Trophoblast cell (in vitro differentiated cells and primary cell): ENCODE data around the gene ITGB3BP.
"Not testable (repeated sequence)": the region's sequence is repeated elsewhere in the genome, so short reads cannot be mapped to it uniquely, and the experiment has no call there.

Source experiments
- DNase-seq, 2 donors: peaks; one replicate each; pipeline ENCODE4 v3.0.0-alpha.2; 2016
- H2AFZ ChIP-seq: 2 replicates; pipeline ENCODE4 v1.6.1; 2013; ENCODE audit warnings: low read length, moderate library complexity, mild to moderate bottlenecking; ENCODE audit not compliant: insufficient read depth, poor library complexity
- H2AK5ac ChIP-seq: 2 replicates; pipeline ENCODE4 v1.6.1; 2013; ENCODE audit warnings: mild to moderate bottlenecking, low read length
- H2BK120ac ChIP-seq: 2 replicates; pipeline ENCODE4 v1.6.1; 2013; ENCODE audit warnings: low read length, mild to moderate bottlenecking, moderate library complexity; ENCODE audit not compliant: insufficient read depth, poor library complexity
- H2BK12ac ChIP-seq: 2 replicates; pipeline ENCODE4 v1.6.1; 2013; ENCODE audit warnings: mild to moderate bottlenecking, low read length, moderate library complexity
- H2BK5ac ChIP-seq: 2 replicates; pipeline ENCODE4 v1.6.1; 2013; ENCODE audit warnings: low read length, low read depth, moderate library complexity, mild to moderate bottlenecking; ENCODE audit not compliant: poor library complexity
- H3K14ac ChIP-seq: 2 replicates; pipeline ENCODE4 v1.6.1; 2013; ENCODE audit warnings: mild to moderate bottlenecking, low read length
- H3K18ac ChIP-seq: 2 replicates; pipeline ENCODE4 v1.6.1; 2013; ENCODE audit warnings: mild to moderate bottlenecking, low read length
- H3K23ac ChIP-seq: 2 replicates; pipeline ENCODE4 v1.6.1; 2013; ENCODE audit warnings: low read length
- H3K27ac ChIP-seq: 2 replicates; pipeline ENCODE4 v1.5.1; 2013; ENCODE audit warnings: low read depth, mild to moderate bottlenecking, inconsistent platforms, low read length, moderate library complexity
- H3K27me3 ChIP-seq: 2 replicates; pipeline ENCODE4 v1.6.1; 2013; ENCODE audit warnings: inconsistent platforms, mild to moderate bottlenecking, low read length, moderate library complexity; ENCODE audit not compliant: insufficient read depth
- H3K36me3 ChIP-seq, 2 experiments: 1 replicate in 1 of 2; 2 replicates in 1 of 2; pipeline ENCODE4 v1.6.1; 2013; ENCODE audit warnings: low read length in 2 of 2, mild to moderate bottlenecking in 2 of 2, moderate library complexity in 1 of 2; ENCODE audit not compliant: insufficient read depth in 2 of 2, control insufficient read depth in 1 of 2
- H3K4ac ChIP-seq: 2 replicates; pipeline ENCODE4 v1.6.1; 2013; ENCODE audit warnings: low read depth, mild to moderate bottlenecking, low read length, moderate library complexity
- H3K4me1 ChIP-seq, 2 experiments: 1 replicate in 1 of 2; 2 replicates in 1 of 2; pipeline ENCODE4 v1.6.1; 2013; ENCODE audit warnings: low read length in 2 of 2, mild to moderate bottlenecking in 2 of 2, moderate library complexity in 1 of 2; ENCODE audit not compliant: insufficient read depth in 2 of 2, control insufficient read depth in 1 of 2
- H3K4me2 ChIP-seq: 2 replicates; pipeline ENCODE4 v1.6.1; 2013; ENCODE audit warnings: inconsistent platforms, mild to moderate bottlenecking, low read length, moderate library complexity
- H3K4me3 ChIP-seq: 2 replicates; pipeline ENCODE4 v1.5.1; 2013; ENCODE audit warnings: mild to moderate bottlenecking, low read depth, low read length, inconsistent platforms
- H3K79me1 ChIP-seq: one replicate; pipeline ENCODE4 v1.6.1; 2013; ENCODE audit warnings: low read length
- H3K79me2 ChIP-seq: 2 replicates; pipeline ENCODE4 v1.6.1; 2013; ENCODE audit warnings: low read length, mild to moderate bottlenecking; ENCODE audit not compliant: control insufficient read depth, insufficient read depth, poor library complexity
- H3K9ac ChIP-seq: 2 replicates; pipeline ENCODE4 v1.6.1; 2013; ENCODE audit warnings: mild to moderate bottlenecking, low read length
- H3K9me3 ChIP-seq: 2 replicates; pipeline ENCODE4 v1.6.1; 2013; ENCODE audit warnings: low read depth, mild to moderate bottlenecking, control low read depth, inconsistent platforms, low read length; ENCODE audit not compliant: insufficient read depth
- H4K12ac ChIP-seq: 2 replicates; pipeline ENCODE4 v1.6.1; 2013; ENCODE audit warnings: low read depth, mild to moderate bottlenecking, low read length, moderate library complexity
- H4K8ac ChIP-seq: 2 replicates; pipeline ENCODE4 v1.6.1; 2013; ENCODE audit warnings: low read depth, mild to moderate bottlenecking, low read length, moderate library complexity
- H4K91ac ChIP-seq: one replicate; pipeline ENCODE4 v1.6.1; 2013; ENCODE audit warnings: low read depth, mild to moderate bottlenecking, low read length, moderate library complexity
- WGBS: extraction: QIAGEN DNeasy Blood & Tissue Kit; methylation state at CpG from one replicate; pipeline ENCODE4 v1.1.7; 2013; ENCODE audit warnings: missing lambda C conversion rate; ENCODE audit not compliant: insufficient read length, insufficient coverage; ENCODE audit errors: extremely low coverage; 5-methylcytosine and 5-hydroxymethylcytosine counted together

Gene ITGB3BP

DNA sequence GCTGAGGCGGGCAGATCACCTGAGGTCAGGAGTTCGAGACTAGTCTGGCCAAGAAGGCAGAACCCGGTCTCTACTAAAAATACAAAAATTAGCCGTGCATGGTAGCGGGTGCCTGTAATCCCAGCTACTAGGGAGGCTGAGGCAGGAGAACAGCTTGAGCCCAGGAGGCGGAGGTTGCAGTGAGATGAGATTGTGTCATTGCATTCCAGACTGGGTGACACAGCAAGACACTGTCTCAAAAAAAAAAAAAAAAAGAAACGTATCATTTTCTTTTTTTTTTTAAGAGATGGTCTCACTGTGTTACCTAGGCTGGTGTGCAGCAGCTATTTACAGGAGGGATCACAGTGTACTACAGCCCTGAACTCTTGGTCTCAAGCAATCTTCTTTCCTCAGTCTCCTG is 47.3 kb downstream of the ITGB3BP start:
- H4K12ac ChIP-seq = no peak overlapping the region
- no peak overlapping the region for H3K23ac ChIP-seq
- H3K79me2 ChIP-seq = no peaks in the 10 kb centered on the region
- H3K36me3 ChIP-seq = peaks cover 0 to 2% of the 10 kb centered on the region in 2 experiments
- no peak overlapping the region for H3K27ac ChIP-seq
- H2AK5ac ChIP-seq = no peak overlapping the region
- DNase-seq = peak in 1 of 2 donors; percentile 38
- H3K18ac ChIP-seq = no peak overlapping the region
- no peak overlapping the region for H2BK5ac ChIP-seq
- H3K4me1 ChIP-seq = no peaks in the 10 kb centered on the region
- no peak overlapping the region for H3K4ac ChIP-seq
- no peak overlapping the region for H3K14ac ChIP-seq
- no peak overlapping the region for H2AFZ ChIP-seq
- H4K8ac ChIP-seq = no peak overlapping the region
- WGBS = no CpG with 5 or more reads among the region's 7 CpGs
- peaks cover 2% of the 10 kb centered on the region for H3K9me3 ChIP-seq
- H2BK12ac ChIP-seq = no peak overlapping the region
- H3K4me2 ChIP-seq = no peak overlapping the region
- H4K91ac ChIP-seq = no peak overlapping the region
- no peaks in the 10 kb centered on the region for H3K27me3 ChIP-seq
- no peak overlapping the region for H3K9ac ChIP-seq
- H3K4me3 ChIP-seq = no peak overlapping the region
- H3K79me1 ChIP-seq = no peaks in the 10 kb centered on the region
- H2BK120ac ChIP-seq = no peak overlapping the region

GRCh38 chr1:63468683-63469082 is 54.3 kb downstream of the ITGB3BP start:
- not testable (repeated sequence) for H4K91ac ChIP-seq, H4K8ac ChIP-seq, H3K9ac ChIP-seq, H3K27ac ChIP-seq, H3K79me2 ChIP-seq, H3K9me3 ChIP-seq, H3K4me3 ChIP-seq, H3K36me3 ChIP-seq, DNase-seq, H3K23ac ChIP-seq, H4K12ac ChIP-seq, H2AK5ac ChIP-seq, H2AFZ ChIP-seq, H3K27me3 ChIP-seq, H3K4me2 ChIP-seq, H3K18ac ChIP-seq, H3K4ac ChIP-seq, H3K79me1 ChIP-seq, H2BK5ac ChIP-seq, H2BK120ac ChIP-seq, H3K14ac ChIP-seq, H2BK12ac ChIP-seq, H3K4me1 ChIP-seq
- WGBS = no CpG with 5 or more reads among the region's 5 CpGs

GRCh38 chr1:63466759-63467158 is 56.3 kb downstream of the ITGB3BP start:
- Histone ChIP-seq H3K14ac (no peak overlapping the region), H4K91ac (no peak overlapping the region), H2BK12ac (no peak overlapping the region), H3K4me1 (no peaks in the 10 kb centered on the region), H2BK5ac (no peak overlapping the region), H3K4me2 (no peak overlapping the region), H3K4me3 (no peak overlapping the region), H2BK120ac (no peak overlapping the region), H2AFZ (no peak overlapping the region), H3K4ac (no peak overlapping the region), H2AK5ac (no peak overlapping the region), H3K9ac (no peak overlapping the region), H3K79me2 (no peaks in the 10 kb centered on the region), H3K23ac (no peak overlapping the region), H3K27ac (no peak overlapping the region), H3K79me1 (no peaks in the 10 kb centered on the region), H3K18ac (no peak overlapping the region), H3K27me3 (no peaks in the 10 kb centered on the region), H3K36me3 (peaks cover 0 to 4% of the 10 kb centered on the region in 2 experiments), H4K12ac (no peak overlapping the region), H4K8ac (no peak overlapping the region), H3K9me3 (no peaks in the 10 kb centered on the region)
- no CpG with 5 or more reads among the region's 3 CpGs for WGBS
- no peak for DNase-seq

- DNase-seq = no peak
- no peak overlapping the region for H3K27ac ChIP-seq
- peaks cover 0 to 2% of the 10 kb centered on the region in 2 experiments for H3K36me3 ChIP-seq
- no peaks in the 10 kb centered on the region for H3K79me2 ChIP-seq
- H2BK120ac ChIP-seq = no peak overlapping the region
- H2AK5ac ChIP-seq = no peak overlapping the region
- no peak overlapping the region for H4K91ac ChIP-seq
- no peak overlapping the region for H3K14ac ChIP-seq
- H3K9ac ChIP-seq = no peak overlapping the region
- H4K12ac ChIP-seq = no peak overlapping the region
- H3K27me3 ChIP-seq = no peaks in the 10 kb centered on the region
- H3K4ac ChIP-seq = no peak overlapping the region
- H3K23ac ChIP-seq = no peak overlapping the region
- no CpG with 5 or more reads among the region's 7 CpGs for WGBS
- no peak overlapping the region for H2AFZ ChIP-seq
- H3K79me1 ChIP-seq = no peaks in the 10 kb centered on the region
- no peak overlapping the region for H2BK5ac ChIP-seq
- no peaks in the 10 kb centered on the region for H3K9me3 ChIP-seq
- H3K4me3 ChIP-seq = no peak overlapping the region
- H3K18ac ChIP-seq = no peak overlapping the region
- no peak overlapping the region for H3K4me2 ChIP-seq
- no peaks in the 10 kb centered on the region for H3K4me1 ChIP-seq
- H2BK12ac ChIP-seq = no peak overlapping the region
- no peak overlapping the region for H4K8ac ChIP-seq
Measured at GRCh38 chr1:63466181-63466580, 56.8 kb downstream of the ITGB3BP start.
